Measurements from ENCODE around the gene SMIM12.

The SMIM12 gene

DNA sequence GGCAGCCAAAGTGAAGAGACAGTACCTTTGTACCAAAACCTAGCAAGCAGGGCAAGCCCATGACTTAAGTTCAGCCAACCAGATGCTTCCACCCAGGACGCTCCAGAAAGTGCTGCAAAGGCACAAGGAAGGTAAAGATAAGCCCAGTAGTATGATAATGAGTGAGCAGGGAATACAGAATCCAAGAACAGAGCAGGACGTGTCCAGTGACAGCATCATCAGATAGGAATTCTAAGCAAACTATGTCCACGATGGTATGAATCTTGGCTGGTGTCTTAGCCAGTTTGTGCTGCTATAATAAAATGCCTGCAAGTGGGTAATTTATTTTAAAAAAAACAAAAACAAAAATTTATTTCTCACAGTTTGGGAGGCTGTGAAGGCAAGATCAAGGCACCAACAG is 53.2 kb downstream of the SMIM12 start:
- DNase-seq (no peak), ATAC-seq (ENCODE audit: insufficient read depth, low read depth) (no peak)
- Histone ChIP-seq H3K4me1 (ENCODE audit: insufficient read depth, low read length) (no peaks in the 10 kb centered on the region), H3K4me3 (ENCODE audit: low read depth in 1 of 2, low read length in 2 of 2) (no peak overlapping the region), H3K36me3 (ENCODE audit: insufficient read depth, low read length) (no peaks in the 10 kb centered on the region), H3K27me3 (ENCODE audit: insufficient read depth, low read length, poor library complexity) (peaks cover 4% of the 10 kb centered on the region), H3K9me3 (ENCODE audit: insufficient read depth, low read length, severe bottlenecking) (no peaks in the 10 kb centered on the region), H3K4me2 (ENCODE audit: insufficient read depth, low read length) (no peak overlapping the region), H3K27ac (ENCODE audit: low read length) (no peak overlapping the region), H4K20me1 (ENCODE audit: insufficient read depth, low read length) (no peaks in the 10 kb centered on the region), H2AFZ (ENCODE audit: low read depth, low read length) (no peak overlapping the region), H3K79me2 (ENCODE audit: insufficient read depth, low read length) (no peaks in the 10 kb centered on the region), H3K9ac (ENCODE audit: low read depth, low read length) (no peak overlapping the region)
- no peak for TF ChIP-seq EZH2 (IDR thresholded peaks at IDR 0.05; ENCODE audit: borderline replicate concordance, low read depth, low read length, severe bottlenecking)
- TF ChIP-seq, protein P1, sequence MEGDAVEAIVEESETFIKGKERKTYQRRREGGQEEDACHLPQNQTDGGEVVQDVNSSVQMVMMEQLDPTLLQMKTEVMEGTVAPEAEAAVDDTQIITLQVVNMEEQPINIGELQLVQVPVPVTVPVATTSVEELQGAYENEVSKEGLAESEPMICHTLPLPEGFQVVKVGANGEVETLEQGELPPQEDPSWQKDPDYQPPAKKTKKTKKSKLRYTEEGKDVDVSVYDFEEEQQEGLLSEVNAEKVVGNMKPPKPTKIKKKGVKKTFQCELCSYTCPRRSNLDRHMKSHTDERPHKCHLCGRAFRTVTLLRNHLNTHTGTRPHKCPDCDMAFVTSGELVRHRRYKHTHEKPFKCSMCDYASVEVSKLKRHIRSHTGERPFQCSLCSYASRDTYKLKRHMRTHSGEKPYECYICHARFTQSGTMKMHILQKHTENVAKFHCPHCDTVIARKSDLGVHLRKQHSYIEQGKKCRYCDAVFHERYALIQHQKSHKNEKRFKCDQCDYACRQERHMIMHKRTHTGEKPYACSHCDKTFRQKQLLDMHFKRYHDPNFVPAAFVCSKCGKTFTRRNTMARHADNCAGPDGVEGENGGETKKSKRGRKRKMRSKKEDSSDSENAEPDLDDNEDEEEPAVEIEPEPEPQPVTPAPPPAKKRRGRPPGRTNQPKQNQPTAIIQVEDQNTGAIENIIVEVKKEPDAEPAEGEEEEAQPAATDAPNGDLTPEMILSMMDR (IDR thresholded peaks at IDR 0.05; ENCODE audit: borderline replicate concordance, extremely low read depth, low read length, poor library complexity, severe bottlenecking) = no peak

DNA sequence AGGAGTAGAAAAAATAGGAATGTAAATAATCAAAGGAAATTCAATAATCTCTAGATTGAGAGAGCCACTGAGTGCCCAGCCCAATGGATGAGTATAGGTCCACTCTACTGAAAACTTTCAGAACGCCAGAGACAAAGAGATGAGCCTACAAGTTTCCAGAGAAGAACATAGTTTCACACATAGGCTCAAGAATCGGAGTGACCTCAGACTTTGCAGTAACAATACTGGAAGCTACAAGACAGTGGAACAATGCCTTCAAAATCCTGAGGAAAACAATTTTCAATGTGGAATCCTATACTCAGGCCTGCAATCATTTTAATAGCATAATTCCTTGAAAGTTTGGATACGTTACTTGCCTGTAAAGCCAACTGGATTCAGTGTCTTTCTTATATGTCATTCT is 55.8 kb downstream of the SMIM12 start:
- Histone ChIP-seq H2AFZ (ENCODE audit: low read depth, low read length) (no peak overlapping the region), H3K4me1 (ENCODE audit: insufficient read depth, low read length) (no peaks in the 10 kb centered on the region), H3K4me3 (ENCODE audit: low read depth in 1 of 2, low read length in 2 of 2) (no peak overlapping the region), H3K27ac (ENCODE audit: low read length) (no peak overlapping the region), H3K27me3 (ENCODE audit: insufficient read depth, low read length, poor library complexity) (peaks cover 4% of the 10 kb centered on the region), H3K36me3 (ENCODE audit: insufficient read depth, low read length) (no peaks in the 10 kb centered on the region), H4K20me1 (ENCODE audit: insufficient read depth, low read length) (no peaks in the 10 kb centered on the region), H3K4me2 (ENCODE audit: insufficient read depth, low read length) (no peak overlapping the region), H3K9me3 (ENCODE audit: insufficient read depth, low read length, severe bottlenecking) (no peaks in the 10 kb centered on the region), H3K9ac (ENCODE audit: low read depth, low read length) (no peak overlapping the region), H3K79me2 (ENCODE audit: insufficient read depth, low read length) (no peaks in the 10 kb centered on the region)
- TF ChIP-seq, protein P1 (IDR thresholded peaks at IDR 0.05; ENCODE audit: borderline replicate concordance, extremely low read depth, low read length, poor library complexity, severe bottlenecking) = no peak
- no peak for TF ChIP-seq EZH2 (IDR thresholded peaks at IDR 0.05; ENCODE audit: borderline replicate concordance, low read depth, low read length, severe bottlenecking)
- no peak for ATAC-seq (ENCODE audit: insufficient read depth, low read depth)
- no peak for DNase-seq

Measured in DND-41 (cell line).